HG03108 (cell line): ENCODE measurements around the gene S1PR4.
"Not testable (repeated sequence)": the region's sequence is repeated elsewhere in the genome, so short reads cannot be mapped to it uniquely, and the experiment has no call there.

Experiments used
- ATAC-seq: cut with Tn5 transposase; IDR thresholded peaks from one replicate; pipeline ENCODE4 v1.9.1; 2021; ENCODE audit warnings: moderate library complexity; ENCODE audit not compliant: unreplicated experiment

S1PR4 gene

GRCh38 chr19:3192684-3193083, 14.1 kb downstream of the S1PR4 start:
- ATAC-seq, result no peak

DNA sequence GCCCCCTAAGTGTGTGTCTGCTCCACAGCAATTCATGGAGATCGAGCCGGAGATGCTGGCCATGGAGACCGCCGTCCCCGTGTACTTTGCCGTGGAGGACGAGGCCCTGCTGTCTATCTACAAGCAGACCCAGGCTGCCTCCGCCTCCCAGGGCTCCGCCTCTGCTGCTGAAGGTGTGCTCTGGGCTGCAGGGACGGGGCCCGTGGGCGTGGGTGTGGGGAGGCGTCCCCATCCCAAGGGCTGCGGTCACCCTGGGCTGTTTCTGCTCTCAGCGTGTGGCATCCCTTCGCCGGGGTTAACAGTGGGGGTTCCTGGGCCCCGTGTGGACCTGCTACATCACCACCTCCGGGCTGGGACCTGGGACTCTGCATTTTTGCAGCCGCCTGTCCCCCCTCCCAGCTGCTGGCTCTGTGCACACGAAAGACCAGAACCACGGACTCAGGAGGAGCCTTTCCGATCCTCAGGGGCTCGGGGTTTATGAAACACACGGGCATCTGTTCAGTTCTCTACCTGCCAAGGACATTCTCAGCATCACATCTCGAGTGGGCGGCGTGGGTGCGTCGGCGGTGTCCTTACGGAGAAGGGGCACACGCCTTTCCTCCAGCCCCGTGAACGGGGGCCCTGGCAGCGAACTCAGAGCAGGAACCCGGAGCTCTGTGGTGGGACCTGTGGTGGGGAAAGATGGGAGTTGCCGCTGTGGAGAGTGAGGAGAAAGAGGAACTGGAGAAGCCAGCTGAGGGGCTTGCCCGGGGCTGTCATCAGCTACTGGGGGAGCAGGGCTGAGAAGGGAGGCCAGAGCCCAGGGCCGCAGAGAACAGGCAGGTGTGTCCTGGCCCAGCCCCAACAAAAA, 14.9 kb downstream of the S1PR4 start:
- no peak for ATAC-seq

DNA sequence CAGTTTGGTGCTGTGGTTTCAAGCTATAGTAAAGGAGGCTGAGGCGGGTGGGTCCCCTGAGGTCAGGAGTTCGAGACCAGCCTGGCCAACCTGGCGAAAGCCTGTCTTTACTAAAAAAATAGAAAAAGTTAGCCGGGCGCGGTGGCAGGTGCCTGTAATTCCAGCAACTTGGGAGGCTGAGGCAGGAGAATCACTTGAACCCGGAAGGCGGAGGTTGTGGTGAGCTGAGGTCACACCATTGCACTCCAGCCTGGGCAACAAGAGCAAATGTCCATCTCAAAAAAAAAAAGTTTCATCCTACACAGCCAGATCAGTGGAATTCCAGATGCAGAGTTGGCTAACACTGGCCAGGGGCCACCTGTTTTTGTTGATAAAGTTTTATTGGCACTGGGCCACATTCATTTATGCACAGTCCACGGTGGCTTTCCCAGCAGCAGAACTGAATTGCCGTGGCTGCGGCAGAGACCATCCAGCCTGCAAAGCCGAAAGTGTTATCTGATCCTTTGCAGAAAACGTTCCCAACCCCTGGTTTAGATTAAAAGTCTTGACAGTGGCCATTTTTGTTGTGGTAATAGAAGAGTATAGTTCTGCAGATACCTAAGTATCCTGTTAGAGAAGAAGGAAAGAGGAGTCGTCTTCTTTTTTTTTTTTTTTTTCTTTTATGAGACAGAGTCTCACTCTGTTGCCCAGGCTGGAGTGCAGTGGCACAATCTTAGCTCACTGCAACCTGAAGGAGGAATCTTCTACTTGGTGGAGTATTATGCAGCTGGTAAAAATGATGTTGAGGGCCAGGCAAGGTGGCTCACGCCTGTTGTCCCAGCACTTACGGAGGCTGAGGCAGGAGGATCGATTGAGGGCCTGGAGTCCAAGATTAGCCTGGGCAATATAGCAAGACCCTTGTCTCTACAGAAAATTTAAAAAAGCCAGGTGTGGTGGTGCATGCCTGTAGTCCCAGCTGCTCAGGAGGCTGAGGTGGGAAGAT, 15.8 kb downstream of the S1PR4 start:
- ATAC-seq, result no peak

DNA sequence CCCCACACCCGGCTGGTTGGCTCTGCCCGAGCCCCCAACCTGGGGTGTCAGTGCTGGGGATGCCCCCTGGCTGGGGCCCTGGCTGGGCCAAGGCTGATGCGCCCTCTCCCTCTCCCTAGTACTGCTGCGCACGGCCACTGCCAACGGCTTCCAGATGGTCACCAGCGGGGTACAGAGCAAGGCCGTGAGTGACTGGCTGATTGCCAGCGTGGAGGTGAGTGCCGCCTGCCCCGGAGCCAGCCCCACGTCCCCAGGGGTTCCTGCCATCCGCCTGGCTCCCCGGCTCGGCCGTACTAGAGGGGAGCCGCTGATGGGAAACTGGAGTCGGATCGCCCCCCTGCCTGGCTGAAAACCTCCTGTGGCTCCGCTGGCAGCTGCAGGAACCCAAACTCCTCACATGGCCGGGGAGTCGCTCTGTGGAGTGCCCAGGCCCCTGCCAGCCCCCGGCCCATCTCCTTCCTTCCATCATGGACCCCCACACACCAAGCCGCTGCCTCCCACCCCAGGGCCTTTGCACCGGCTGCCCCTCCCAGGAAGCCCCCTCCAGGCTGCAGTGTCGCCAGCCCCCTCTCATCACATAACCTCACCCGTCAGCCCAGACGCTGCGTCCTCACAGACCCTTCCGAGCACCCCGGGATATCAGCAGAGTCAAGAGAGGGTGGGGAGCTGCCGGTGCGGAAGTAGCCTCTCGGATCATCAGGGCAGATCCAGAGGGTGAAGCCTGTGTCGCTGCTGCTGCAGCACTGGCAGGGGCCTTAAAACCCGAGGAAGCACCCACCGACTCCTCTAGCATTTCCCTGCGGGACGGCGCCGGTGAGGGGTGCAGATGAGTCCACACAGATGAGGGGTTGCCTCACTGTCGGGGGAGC, 17.7 kb downstream of the S1PR4 start:
- ATAC-seq, result no peak

DNA sequence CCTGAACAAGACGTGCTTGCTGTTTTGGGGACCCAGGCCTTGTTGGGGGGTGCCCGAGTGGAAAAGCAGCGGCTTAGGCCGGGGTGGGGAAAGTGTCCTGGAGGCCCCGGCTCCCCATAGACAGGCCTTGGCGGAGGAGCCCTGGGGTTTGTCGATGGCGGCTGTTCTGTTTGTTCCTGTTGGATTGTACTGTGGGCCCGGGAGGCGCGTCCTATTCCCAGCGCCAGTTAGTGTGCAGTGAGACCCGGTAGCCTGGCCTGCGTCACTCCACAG, 18.3 kb downstream of the S1PR4 start:
- ATAC-seq, result no peak

DNA sequence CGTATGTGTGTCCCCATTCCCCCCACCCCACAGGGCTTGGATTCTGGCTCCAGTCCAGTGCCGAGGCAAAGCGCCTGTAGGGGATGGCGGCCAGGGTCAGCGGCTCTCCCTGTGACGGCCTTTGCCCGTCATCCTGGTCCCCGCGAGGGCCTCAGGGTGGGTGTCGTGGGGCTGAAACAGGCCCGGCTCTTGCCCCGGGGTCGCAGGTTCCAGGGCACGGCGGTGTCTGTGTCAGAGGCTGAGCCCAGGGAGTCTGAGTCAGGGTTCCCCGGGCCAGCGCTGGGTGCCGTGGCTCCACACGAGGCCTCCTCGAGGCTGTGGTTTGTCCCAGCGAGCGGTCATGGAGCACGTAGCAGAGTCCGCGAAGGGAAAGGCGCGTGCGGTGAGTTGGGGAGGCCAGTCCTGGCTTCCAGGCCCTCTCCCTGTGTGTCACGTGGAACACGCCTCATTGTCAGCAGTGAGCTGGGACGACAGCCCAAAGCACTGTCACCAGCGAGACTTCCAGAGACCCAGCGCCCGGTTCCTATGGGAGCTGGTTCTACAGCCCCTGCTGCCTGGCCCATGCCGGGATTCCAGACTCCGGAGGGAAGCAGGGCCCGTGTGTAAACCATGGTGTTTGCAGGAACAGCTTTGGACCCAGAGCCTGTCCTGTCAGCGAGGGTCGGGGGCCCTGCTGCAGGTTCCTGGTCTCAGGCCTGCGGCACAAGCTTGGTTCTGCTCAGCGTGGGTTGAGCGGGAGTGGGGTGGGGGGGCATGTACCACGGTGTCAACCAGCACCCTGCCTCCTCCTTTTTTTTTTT, 20.5 kb downstream of the S1PR4 start:
- ATAC-seq, result no peak

DNA sequence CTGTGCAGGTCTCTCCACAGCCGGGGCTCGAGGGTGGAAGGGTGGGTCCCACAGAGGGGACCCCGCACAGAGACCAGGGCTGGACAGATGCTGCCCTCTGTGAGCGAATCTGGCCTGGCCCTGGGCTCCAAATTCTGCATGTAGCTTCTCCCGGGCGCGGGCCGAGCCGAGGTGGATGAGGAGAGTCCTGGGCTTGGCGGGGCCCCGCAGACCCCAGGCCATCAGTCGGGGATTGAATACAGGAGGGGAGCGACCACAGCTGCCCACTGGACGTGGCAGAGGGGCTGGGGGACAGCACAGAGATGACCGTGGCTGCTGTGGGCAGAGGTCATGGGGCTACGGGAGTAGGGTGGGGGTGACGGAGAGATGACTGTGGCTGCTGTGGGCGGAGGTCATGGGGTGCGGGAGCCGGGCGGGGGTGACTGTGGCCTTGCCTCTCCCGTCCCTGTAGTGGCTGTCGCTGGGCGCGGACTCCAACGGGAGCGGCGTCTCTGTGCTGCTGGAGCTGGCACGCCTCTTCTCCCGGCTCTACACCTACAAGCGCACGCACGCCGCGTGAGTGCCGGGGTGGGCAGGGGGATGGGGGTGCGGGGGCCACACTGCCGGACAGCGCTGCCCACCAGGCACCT, 22.6 kb downstream of the S1PR4 start:
- ATAC-seq, result no peak

- no peak for ATAC-seq
Observed at GRCh38 chr19:3201911-3202310, 23.3 kb downstream of the S1PR4 start.

DNA sequence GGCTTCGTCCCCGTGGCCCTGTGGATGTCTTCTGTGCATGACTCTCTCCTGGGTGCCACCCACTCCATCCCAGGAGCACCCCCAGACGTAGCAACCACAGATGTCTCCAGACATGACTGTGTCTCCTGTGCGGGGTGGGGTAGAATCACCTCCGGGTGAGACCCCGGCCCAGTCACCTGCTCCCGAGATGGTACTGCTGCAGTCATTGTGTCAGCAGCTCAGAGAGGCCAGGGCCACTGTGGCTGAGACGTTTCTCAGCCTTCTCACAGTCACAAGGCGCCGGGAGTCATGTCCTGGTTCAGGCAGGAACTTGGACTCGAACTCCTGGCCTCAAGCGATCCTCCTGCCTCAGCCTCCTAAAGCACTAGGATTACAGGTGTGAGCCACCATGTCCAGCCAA, 23.8 kb downstream of the S1PR4 start:
- no peak for ATAC-seq

DNA sequence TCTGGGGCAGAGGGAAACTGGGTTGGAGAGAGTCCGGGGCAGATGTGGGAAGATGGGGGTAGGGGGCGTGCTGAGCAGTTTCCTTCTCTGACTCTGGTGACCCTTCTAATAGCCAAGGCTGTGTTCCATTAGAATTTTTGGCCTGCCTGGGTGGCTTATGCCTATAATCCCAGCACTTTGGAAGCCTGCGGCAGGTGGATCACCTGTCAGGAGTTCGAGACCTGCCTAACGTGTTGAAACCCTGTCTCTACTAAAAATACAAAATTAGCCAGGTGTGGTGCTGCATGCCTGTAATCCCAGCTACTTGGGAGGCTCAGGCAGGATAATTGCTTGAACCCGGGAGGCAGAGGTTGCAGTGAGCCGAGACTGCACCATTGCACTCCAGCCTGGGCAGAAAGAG, 24.3 kb downstream of the S1PR4 start:
- ATAC-seq, result not testable (repeated sequence)

GRCh38 chr19:3203805-3204645, 25.5 kb downstream of the S1PR4 start:
- ATAC-seq, result no peak

DNA sequence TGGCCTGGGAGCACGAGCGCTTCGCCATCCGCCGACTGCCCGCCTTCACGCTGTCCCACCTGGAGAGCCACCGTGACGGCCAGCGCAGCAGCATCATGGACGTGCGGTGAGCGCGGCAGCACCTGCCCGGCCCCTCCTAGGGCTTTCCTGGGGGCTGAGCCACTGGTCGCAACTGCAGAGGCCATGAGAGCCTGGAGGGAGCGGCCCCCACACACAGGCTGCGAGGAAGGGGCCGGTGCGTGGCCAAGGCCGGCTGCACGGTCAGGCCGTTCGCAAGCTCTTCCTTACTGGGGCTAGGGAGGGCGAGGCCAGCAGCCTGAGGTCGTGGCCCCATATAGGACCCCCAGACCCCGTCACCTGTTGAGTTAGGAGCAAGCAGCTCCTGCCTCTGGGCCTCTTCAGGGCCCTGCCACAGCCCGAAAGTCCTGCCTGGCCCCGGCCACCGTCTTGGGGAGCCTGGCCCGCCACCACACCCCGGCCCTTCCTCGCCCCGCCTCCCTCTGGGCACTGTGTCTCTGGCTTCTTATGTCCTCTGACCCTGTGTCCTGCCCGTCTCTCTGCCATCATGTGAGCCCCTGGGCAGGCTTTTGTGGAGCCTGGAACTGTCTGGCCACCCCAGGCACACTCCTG, 26.2 kb downstream of the S1PR4 start:
- ATAC-seq, result no peak

DNA sequence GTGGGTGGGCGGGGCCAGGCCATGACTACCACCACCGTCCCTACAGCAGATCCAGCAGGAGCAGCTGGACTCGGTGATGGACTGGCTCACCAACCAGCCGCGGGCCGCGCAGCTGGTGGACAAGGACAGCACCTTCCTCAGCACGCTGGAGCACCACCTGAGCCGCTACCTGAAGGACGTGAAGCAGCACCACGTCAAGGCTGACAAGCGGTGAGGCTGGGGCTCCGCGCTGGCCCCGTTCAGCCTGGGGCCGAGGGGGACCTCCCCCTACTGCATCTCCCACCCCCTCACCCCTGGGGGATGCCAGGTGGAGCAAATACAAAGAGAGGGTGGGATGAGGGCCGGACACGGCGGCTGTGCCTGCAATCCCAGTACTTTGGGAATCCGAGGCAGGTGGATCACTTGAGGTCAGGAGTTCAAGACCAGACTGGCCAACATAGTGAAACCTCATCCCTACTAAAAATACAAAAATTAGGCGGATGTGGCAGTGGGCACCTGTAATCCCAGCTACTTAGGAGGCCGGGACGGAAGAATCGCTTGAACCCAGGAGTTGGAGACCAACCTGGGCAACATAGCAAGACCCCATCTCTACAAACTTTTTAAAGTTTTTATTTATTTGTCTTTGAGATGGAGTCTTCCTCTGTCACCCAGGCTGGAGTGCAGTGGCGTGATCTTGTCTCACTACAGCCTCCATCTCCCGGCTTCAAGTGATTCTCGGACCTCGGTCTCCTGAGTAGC, 27.8 kb downstream of the S1PR4 start:
- ATAC-seq, result no peak

GRCh38 chr19:3207461-3208242, 29.1 kb downstream of the S1PR4 start:
- ATAC-seq, result no peak

DNA sequence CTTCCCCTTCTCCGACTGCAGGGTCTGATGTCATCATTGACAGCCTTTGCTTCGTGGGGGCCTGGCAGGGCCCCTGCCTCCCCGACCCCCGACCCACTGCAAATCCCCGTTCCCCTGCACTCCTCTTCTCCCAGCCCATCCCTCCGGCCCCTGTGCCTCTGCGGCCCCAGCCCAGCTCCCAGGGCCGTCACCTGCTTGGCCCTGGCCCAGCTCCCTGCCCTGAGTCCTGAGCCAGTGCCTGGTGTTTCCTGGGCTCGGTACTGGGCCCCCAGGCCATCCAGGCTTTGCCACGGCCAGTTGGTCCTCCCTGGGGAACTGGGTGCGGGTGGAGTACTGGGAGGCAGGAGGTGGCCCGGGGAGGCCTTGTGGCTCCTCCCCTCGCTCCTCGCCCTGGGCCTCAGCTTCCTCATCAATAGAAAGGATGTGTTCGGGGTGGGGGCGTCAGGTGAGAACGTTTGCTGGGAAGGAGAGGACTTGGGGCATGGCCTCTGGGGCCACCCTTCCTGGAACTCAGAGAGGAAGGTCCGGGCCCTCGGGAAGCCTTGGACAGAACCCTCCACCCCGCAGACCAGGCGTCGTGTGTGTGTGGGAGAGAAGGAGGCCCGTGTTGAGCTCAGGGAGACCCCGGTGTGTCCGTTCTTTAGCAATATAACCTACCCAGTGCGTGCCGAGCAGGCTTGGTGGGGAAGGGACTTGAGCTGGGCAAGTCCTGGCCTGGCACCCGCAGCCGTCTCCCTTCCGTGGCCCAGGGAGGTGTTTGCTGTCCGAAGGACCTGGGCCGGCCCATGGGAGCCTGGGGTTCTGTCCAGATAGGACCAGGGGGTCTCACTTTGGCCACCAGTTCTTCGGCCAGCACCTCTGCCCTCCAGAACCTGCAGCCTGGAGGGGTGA, 30.0 kb downstream of the S1PR4 start:
- no peak for ATAC-seq
